ENCODE data around the gene DHRS12.

Gene DHRS12

DNA sequence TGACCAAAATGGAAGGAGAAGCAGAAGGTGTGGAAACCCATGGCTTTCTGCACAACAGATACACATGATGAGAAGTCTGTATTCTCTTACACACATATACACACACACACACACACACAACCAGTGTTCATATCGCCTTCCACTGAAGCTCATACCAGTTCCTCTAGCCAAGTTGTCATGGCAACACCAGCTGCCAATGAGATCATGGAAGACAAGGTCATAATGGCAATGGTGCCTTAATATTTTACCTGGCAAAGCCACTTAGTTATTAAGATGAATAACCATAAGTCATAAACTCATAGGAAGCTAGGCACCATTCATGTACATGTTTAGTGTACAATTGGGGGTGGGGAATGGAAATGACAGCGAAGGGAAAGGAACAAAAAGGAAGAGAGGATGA, 2.6 kb upstream of the DHRS12 start:
- peak; percentile 63 for DNase-seq

DNA sequence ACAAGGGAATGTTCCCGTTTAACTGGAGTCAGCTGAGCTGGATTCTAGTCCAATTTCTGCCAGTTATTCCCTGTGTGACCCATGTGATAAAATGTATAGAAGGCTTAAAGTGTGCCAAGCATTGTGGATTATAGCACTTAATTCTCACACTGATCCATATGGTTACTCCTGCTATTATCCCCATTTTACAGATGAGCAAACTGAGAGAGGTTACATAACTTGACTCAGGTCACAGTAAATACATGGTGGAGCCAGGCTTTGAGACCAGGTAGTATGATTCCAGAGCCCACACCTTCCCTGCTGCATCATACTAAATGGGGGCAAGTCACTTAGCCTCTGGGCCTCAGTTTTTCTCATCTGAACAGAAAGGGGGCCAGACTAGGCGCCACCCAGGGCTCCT, 2.0 kb upstream of the DHRS12 start:
- no peak for DNase-seq

GRCh38 chr13:51805313-51805712, 1.4 kb upstream of the DHRS12 start:
- DNase-seq, result no peak

DNA sequence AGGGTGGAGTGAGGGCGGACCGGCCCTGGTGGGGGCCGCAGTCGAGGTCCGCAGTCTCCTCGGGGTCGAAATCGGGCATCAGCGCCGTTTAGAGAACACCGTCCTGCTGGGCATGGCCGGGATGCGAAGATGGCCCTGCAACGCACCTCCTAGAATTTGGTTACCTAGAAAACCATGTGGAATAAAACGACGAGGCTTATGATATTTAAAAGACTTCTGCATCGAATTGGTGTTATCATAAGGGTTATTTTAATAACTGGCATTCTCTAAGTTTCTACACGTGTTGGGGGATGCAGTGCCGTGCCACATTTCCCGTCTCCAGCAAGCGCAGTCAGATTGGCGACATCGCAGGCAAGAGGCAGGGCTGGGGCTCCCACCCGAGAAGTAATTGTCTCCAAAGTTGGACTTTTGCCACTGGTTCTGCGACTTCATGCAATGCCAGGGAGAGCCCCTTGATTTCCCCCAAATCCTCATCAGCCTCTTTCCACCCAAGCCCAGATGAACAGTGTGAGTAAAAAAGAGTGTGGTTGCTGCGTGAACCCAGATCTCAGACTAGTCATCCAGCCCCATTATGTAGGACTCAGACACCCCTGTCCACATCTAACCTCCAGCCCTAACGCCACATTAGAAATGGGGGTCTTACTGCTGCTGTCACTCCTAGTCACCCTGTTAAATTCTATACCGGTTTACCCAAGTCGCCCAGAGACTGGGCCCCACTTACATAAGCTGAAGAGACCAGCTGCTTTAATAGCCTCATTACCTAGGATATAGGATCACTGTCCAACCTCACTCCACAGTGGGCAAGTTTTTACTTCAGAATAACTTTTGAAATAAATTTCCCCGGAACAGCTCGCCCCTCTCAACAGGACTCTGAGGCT, 571 bp upstream of the DHRS12 start:
- DNase-seq, result no peak

- DNase-seq, result no peak
These were observed 1.1 kb downstream of the DHRS12 start for GRCh38 chr13:51802631-51803418.

DNA sequence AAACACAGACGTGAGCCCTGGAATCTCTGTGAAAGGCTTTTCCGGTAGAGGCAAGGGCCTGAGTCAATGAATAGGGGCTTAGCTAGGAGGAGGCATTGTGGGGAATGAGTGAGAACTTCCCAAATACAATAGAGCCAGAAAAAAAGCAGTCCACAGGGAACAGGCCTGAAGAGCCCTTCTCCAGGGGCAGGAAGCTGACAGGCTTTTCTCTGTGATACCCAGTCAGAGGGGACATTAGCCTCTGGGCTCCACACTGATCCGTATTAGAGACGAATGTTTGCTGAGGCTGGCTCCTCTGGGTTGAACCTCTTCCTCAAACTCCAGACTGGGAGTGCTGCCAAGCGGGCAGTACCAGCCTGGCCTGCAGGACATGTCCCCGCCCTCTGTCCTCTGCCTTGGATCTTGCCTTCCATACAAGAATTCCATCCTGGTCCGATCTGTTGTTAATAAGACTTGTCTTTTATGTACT, 2.3 kb downstream of the DHRS12 start:
- DNase-seq, result no peak

DNA sequence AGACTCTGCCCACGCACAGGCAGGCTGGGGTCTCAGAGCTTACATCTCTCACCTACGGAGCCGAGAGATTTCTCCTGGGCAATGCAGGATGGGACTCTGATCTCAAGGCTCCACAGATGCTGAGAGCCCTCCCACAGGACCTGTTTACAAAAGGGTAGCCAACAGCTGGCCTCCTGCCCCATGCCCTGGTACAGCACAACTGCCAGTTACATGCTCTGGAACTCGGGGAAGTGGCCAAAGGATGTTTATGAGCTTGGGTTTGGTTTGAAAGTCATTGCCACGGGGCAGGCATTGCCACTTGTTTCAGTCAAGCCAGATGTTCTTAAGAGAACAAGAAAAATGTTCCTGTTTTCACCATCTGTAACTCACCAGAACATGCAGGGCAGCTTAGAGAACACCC, 3.5 kb downstream of the DHRS12 start:
- no peak for DNase-seq

DNA sequence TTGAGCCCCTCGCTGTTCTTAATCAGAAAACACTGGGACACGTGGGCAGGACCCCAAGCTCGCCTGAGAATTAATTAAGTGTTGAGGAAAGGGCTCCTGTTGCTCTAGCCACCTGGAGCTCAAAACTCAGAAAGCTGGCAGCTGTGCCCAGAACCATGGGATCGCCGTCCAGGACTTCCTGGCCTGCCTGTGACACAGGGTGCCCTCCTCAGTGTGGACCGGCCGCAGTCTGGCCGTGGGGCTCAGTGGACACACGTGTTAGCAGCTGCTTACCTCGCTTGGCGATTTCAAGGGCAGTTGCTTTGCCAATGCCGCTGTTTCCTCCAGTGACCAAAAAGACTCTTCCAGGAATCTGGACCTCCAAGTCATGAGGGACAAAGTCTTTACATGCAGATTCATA, 4.7 kb downstream of the DHRS12 start:
- no peak for DNase-seq

- peak; percentile 74 for DNase-seq
These were observed 6.1 kb downstream of the DHRS12 start for GRCh38 chr13:51797664-51798488.

DNA sequence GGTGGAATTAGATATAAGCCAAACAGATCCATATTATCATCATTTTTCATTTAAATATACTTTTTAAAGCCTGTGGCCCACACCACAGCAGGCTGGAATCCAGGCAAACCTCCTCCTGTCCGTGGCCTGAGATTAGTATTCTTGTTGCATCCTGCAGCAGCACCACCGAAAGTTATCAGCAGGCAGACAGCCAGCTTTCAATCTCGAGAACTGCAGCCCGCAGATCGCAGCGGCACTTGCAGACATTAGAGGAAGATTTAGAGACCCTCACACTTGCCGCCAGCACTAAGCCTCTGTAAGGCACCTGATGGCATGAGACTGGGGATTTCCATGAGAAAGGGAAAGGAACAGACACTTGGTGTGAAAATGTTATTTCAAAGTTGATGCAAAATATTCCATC, 7.4 kb downstream of the DHRS12 start:
- DNase-seq, result no peak

DNA sequence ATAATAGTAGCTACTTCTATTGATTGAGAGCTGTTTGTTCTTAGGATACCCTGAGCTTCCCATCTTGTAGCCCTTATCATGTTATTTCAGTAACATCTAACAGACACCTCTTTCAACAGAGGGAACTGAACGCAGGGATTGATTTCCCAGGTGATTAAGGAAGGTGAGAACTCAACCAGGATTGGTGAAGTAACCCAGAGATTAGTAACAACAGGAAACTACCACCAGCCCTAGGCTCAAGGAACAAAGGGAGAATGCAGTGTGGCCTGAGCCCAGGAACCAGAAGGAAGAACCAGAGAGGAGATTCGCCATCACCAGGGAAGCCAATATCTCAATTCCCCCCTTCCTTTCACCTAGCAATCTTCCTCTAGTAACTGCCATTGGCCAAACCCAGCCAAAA, 8.5 kb downstream of the DHRS12 start:
- DNase-seq, result no peak

DNA sequence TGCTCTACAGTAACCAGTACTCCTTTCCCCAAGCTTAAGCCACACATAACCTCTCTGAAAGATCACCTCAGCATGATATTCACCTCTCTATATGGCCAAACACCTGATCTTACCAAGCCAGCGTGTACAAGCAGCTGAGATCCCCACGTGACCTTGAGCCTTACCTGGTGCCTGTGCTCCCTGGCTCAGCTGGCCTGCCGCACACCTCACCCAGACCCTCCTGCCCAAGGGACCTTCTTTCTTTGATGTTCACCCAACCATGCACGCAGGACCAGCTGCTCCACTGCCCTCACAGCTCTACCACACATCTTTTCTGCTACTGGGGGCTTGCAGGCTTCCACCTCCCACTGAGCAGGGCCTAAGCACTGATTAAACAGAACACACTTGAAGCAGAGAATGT, 9.0 kb downstream of the DHRS12 start:
- DNase-seq, result no peak

DNA sequence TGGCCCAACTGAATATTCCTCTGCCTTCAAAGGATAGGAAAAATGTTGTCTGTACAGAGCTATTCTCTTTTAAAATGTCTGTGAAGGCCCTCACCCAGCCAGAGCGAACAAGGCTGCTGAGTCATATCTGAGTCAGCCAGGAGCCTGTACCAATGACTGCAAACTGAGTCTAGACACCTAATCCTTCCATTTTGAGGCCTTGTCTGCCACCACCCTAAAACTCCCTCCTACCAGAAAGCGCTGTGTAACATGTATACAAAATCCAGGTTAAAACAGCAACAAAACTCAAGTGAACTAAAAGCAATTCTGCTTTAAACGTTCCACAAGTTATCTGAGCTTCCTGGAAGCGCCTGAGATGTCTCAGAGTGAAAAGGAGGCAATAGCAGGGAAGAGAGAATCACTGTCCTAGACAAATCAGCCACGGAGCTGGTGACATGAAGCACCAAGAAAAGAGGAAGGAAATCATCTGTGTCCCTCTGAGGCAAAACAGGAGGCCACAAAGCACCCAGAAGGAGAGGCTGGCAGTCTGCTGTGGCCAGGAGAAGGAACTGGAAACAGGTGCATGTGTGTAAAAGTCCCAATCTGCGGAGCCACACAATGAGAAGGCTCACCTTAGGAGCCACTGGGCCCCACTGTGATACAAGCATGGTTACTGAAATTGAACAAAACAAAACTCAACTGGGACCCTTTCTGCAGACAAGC, 10.2 kb downstream of the DHRS12 start:
- DNase-seq, result peak; percentile 74

DNA sequence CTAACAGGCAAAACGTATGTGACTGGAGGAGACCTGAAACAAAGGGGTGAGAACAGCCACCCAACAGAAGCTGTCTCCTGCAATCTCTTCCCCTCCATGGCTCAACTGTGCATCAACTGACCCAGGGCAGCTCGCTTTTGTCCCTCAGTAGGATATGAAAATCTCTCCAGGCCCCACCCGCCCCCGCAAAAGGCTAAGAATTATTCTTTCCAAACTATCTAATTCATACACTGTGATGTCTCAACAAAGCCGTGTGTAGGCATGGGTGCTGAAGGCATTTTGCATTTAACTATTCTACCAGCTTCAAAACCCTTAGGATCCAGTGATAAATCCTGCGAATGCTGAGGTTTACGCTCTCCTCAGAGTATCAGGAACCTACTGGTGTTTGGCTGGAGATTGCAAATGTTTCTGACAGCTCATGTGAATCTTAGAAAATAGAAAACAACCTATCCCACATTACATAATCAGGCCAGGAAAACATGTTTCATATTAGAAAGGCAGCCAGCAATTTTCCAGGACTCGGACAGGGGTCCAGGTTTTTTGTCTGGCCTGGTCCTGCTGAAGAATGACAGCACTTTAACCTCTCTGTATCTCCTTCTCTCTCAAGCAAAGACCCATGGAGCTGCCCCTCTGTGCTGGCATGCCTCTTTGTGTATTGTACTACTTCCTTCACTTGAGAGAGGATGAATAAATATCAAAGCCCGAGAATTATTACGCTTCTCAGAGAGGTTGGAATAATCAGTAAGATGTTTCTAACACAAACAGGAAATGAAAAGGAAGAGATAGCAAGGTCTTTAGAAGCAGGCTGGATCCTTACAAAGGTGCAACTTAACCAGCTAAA, 17.3 kb downstream of the DHRS12 start:
- no peak for DNase-seq

- DNase-seq, result peak; percentile 93
These were observed 18.1 kb downstream of the DHRS12 start for GRCh38 chr13:51785712-51786424.

- DNase-seq, result no peak
These were observed 19.9 kb downstream of the DHRS12 start for GRCh38 chr13:51784097-51784496.

DNA sequence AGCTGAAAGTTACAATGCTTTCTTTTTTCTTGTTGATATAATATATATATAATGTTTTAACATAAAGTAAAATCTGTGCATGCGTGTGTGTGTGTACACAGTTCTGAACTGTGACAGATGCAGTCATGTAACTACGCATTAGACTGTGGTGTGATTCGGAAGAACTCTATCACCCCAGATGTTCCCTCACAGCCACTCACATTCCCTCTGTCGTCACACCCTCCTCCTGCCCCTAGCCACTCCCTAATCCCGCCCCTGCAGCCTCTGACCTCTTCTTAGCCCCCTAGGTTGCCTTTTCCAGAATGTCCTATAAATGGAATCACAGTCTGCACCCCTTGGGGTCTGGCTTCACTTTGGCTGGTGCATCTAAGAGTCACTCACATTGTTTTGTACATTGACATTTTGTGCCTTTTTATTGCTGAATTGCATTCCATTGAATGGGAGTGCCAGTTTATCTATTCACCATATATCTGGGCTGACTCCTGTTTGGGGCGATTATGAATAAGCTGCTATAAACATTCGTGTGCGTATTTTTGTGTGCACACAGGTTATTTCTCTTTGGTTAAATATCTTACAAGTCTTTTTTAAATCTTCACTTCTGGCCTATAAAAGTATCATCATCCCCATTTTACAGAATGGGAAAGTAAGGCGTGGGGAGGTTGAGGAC, 20.4 kb downstream of the DHRS12 start:
- no peak for DNase-seq

GRCh38 chr13:51782026-51782710, 21.8 kb downstream of the DHRS12 start:
- DNase-seq, result no peak

GRCh38 chr13:51781246-51782022, 22.5 kb downstream of the DHRS12 start:
- peak; percentile 64 for DNase-seq
